SW 1271 (cell line): ENCODE results near the gene ICE1.
"Not testable (repeated sequence)": the region's sequence is repeated elsewhere in the genome, so short reads cannot be mapped to it uniquely, and the experiment has no call there.

Experiments used
- DNase-seq, 2 experiments: peaks; one replicate each; lab custom pipeline; 2025; lab: John Stamatoyannopoulos, UW

ICE1 gene

DNA sequence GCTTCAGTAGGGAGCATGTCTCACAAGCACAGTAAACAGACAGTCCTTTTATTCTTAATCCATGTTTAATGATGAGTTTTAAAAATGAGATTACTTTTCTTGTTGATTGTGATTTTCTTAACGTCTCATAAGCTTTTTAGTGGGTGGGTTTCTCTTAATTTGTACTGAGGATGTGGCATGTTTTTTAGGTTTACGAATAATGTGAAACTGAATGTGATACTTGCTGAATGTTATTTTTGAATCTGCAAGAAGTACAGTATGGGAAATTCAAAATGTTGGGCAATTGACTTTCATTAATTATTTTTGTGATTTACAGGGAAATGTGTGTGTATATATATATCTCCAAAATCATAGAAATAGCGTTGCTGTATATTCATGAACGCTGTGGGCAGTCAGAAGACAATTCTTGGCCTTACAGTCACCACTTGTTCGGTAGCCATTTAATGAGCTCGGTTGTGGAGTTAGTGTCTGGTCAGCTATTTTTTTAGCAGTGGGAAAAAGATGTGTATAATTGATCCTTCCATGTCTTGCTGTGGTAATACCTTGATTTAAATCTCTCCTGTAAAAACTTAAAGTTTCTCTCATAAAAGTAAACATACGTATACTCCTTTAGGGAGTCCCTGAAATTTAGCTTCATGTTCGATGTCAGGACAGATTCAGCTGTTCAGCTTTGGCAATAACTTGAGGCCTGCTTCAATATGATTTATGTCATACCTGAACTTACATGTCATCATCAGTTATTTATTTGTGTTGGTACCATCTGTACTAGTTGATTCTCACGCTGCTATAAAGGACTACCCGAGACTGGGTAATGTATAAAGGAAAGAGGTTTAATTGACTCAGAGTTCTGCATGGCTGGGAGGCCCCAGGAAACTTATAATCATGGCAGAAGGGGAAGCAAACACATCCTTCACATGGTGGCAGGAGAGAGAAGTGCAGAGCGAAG is 15.0 kb downstream of the ICE1 start:
- DNase-seq = no peak

DNA sequence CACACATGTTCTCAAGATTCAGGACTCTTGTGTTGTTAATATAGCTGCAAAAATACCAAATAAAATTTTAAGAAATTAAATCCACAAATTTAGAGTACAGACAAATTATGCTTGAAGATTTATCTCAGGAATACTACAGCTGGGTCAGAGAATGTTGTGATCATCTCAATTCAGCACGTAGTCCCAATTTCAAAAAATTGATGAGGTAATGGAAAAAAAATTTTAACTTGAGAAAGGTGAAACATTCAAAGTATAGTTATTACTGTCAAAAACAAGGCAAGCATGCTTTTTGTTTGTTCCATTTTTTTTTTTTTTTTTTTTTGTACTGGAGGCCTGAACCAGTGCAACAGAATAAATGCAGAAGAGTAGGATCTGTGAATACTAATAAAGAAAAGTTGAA is 29.4 kb downstream of the ICE1 start:
- no peak for DNase-seq

DNA sequence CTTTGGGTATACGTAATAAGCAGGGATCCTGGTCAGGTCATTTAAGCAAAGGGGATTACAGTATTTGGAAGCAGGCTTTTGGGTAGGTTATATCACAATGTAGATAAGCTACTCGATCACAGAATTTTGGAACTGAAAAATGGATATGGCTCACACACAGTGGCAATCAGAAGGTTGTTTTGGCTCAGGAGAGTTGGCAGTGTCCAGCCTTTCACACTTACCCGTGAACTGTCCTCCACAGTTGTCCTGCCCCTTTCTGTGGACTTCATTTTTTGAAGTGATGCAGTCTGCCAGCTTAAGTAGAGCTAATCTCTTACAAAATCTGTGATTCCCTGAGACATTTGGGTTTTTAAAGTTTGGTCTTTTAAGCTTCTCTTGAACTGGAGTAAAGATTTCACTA is 30.7 kb downstream of the ICE1 start:
- no peak for DNase-seq

DNA sequence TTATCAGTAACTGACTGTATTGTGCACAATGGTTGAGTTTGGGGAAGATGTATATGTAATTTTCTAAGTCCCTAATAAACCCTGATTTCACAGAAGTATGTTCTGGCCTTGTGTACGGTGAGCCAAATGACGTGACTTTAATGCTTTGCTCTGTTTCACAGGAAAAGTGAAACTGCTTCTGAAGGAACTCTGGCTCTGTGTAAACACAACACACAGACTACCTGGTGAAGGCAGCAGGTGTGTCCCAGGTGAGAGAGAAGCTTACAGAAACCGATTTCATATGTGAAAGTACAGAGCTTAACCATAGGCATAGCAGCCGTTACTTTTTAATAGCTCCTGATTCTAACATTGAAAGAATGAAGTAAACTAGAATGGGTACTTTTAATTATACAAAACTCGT is 31.9 kb downstream of the ICE1 start:
- DNase-seq = no peak

DNA sequence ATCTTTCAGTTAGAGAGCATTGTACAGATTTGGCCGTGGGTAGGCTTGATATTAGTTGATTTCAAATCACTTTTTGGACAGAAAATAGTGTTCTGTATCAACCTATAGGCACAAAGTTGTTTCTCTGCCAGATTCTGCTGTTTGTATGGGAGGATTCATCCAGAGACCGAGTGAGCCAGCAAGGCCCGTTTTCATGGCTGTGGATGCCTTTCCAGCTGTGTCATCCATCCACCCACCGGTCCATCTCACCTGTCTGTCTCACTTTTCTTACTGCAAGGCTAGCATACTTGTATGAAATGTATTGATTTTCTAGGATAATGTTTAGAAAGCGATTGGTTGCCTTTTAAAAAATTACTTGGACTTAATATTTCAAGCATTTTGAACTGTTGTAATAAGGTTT is 34.4 kb downstream of the ICE1 start:
- no peak for DNase-seq

DNA sequence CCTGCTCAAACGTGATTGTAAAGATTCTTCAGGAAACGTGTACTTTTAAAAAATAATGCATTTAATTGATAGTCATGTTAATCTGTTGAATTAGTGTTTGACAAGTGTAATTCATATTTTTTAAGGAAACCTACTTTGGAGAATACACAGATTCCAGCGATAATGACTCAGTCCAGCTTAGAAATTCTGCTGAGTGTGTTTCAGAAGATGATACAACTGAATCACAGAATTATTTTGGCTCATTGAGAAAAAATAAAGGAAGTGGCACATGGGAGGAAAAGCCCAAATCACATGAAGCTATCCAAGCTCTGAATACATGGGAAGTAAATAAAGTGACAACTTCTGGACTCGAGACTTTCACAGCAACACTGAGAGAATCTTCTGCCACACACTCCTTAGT is 37.8 kb downstream of the ICE1 start:
- DNase-seq = no peak

DNA sequence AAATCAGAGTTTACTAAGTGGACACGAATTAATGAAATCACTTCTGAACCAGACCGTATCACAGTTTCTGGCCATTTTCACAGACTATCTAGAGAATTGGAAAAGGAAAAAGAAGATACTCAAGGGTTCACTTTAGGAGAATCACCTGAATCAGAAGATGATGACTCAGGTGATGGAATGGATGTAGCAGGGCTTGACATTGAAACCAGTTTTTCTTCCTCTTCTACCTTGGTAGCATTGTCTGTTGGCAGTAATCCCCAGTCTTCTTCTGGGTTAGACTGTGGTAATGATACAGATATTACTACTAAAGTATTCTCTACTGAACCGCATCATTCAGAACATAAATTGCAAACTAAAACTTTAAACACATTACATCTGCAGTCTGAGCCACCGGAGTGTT is 38.5 kb downstream of the ICE1 start:
- no peak for DNase-seq

DNA sequence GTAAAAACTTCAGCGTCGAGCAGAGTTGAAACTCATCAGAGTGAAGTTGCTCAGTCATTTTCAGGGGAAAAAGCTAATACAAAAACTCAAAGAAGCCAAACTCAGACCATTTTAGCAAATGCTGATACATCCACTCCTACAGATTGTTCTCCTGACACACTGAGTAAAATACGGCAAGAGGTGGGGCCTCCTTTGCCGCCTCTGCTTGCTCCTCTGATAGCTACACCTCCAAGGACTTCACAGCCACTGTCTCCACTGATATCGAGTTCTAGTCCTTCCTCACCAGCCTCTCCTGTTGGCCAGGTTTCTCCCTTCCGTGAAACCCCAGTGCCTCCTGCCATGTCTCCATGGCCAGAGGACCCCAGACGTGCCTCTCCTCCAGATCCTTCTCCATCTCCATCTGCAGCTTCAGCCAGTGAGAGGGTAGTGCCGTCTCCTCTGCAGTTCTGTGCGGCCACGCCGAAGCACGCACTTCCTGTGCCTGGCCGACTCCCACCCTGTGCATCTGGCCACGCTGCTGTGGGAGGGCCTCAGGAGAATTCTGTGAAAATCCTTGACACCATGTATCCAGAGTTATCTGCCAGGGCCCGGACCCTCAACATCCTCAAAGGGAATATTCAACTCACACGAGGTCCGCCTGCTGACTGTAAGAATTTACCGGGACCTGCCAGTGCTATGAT is 41.7 kb downstream of the ICE1 start:
- no peak for DNase-seq

DNA sequence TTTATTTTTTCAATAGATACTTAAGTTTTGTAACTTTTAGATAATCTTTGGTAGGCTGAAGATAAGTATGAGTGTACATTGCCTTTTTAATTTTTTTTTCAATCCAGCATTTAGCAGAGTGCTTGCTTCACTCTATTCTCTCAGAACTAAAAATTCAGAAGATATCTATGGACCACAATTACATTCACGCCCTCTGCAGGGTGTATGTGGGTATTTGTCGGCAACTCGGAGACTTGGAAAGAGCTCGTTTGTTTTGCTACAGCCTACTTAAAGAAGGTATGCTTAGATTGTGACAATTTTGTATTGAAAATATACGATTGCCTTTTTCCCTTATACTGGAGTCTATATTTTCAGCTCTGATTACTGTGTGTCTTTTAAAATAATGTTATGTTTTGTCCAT is 43.8 kb downstream of the ICE1 start:
- DNase-seq = no peak

DNA sequence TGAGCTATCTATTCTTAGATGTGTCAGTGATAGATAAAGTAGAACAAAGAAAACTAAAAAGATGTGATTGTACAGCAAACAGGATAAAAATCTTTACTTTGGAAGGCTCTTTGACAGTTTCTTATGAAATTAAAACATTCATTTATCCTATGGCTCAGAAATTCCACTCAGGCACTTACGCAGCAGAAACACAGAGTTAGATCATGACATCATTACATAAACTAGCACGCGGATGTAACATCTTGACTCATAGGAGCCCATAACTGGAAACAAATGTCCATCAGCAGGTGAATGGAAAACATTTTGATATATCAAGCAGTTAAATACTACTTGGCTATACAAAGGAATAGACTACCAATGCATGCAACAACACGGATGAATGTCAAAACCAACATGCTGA is 45.3 kb downstream of the ICE1 start:
- no peak for DNase-seq

DNA sequence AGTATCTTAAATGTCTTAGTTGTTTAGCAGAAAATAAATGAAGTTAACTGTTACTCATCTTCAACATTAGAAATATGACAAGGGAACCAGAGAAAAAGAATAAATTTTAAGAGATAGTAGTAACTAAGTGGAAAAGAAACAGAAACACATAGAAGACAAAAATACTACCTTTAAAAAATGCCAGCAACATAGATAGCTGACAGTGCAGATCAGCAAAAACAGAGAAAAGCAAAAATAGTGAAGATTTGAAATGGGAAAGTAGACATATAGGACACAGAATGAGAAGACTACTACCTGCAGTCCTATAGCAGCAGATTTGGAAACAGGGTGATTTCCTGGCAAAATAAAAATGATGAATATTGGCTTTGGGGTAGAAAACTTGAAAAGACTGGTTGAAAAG is 48.5 kb downstream of the ICE1 start:
- DNase-seq = no peak

DNA sequence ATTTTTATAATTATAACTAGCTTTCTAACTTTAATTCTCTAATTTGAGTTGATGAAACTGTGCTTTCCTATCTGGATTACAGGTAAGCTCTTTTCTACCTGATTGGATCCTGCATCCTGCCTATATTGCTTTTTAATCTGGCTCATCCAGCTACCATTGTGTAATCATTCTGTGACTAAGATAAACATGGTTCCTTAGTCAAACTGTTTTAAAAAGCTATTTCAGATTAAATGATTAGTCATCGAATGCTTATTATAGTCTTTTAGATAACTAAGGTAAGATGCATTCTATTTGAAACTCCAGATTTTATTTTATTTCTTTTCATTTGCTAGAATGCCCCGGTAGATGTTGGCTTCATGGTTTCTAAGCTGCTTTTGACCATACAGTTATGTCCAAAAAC is 50.7 kb downstream of the ICE1 start:
- DNase-seq = no peak

DNA sequence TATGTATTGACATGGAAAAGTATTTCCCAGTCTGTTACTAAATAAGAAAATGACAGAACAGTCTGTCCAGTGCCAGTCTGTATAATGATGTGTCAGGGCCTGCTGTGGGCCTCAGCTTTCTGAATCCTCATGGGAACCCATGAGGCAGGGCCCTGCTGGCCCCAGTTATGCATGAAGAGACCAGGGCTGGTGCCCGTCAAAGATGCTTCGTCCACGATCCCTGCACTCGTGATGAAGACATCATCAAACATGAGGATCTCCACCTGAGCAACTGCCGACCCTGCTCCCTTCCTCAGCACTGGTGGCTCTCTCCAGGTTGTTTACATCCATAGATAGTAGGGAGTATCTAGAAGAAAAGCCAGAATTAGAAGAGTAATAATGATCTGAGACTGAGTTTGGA is 52.5 kb downstream of the ICE1 start:
- DNase-seq = no peak

DNA sequence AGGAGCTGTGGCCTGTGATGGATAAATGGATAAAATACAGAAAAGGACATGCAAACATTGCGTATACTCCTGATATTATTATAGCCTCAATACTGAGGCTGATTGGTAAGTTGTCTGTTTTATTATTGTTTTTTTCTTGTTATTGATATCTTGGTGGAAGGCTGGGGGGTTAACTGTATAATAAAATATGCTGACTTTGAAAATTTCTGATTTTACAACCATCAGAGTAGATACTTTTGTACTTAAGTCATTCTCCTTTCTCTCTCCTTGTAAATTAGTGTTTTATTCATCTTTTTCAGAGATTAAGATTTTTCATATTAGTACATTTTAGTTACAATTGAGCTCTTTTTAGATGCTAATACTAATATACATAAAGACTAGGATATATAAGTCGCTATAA is 53.5 kb downstream of the ICE1 start:
- DNase-seq = no peak

DNA sequence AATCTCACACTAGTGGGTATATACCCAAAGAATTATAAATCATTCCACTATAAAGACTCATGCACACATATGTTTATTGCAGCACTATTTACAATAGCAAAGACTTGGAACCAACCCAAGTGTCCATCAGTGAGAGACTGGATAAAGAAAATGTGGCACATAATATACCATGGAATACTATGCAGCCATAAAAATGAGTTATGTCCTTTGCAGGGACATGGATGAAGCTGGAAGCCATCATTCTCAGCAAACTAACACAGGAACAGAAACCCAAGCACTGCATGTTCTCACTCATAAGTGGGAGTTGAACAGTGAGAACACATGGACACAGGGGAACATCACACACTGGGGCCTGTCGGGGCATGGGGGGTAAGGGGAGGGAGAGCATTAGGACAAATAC is 57.1 kb downstream of the ICE1 start:
- DNase-seq = not testable (repeated sequence)

DNA sequence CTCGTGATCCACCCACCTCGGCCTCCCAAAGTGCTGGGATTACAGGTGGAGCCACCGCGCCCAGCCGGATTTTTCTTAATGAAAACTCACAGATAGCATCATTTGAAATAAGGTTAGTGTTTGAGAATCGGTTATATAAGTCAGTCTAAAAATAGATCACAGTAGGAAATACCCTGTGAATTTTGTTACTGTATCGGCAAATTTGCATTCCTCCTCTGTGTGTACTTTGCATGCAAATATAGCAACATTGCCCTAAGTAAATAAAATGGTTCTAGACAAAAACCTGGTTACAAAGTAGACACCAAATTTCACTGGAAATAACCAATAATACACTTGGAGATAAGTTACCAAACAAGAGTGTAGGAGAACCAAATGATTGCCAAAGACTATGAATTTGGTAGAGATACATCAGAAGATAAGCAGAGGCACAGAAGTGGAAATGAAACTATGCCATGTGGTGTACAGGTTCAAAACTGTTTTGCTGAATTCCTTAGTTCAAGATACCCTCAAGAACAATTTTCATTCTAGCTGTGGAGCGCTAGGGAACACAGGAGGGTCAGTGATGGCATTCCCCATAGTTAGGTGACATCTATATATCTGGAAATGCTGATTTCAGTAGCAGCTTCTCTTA is 58.1 kb downstream of the ICE1 start:
- DNase-seq = no peak

DNA sequence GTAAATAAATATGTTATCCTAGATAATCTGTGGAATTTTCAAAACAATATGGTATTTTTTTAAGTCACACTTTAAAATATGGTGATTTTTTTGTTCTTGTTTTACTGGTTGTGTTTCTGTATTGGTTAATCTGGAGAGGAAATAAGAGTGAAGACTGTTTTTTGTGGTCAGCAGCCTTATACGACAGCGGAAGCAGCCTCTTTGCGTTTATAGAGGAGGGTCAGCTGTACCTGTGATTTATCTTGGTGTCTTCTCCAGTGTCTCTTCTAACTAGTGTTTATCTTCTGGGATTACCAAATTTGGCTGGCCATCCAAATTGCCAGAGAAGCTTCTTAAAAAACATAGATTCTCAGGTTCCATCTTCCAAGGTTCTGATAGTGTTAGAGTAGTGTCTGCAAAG is 58.7 kb downstream of the ICE1 start:
- DNase-seq = no peak

DNA sequence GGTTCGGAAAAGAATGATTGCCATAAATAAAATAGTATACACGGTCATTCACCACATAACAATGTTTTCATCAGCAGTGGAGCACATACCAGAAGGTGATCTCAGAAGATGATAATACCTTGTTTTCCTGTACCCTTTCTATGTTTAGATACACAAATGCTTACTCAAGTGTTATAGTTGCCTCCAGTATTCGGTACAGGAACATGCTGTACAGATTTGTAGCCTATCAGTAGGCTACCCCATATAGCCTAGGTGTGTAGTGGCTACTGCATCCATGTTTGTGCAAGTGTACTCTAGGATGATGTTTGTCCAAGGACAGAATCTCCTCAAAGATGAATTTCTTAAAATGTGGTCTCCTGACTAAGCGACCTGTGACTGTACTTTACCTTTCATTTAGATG is 59.2 kb downstream of the ICE1 start:
- no peak for DNase-seq

DNA sequence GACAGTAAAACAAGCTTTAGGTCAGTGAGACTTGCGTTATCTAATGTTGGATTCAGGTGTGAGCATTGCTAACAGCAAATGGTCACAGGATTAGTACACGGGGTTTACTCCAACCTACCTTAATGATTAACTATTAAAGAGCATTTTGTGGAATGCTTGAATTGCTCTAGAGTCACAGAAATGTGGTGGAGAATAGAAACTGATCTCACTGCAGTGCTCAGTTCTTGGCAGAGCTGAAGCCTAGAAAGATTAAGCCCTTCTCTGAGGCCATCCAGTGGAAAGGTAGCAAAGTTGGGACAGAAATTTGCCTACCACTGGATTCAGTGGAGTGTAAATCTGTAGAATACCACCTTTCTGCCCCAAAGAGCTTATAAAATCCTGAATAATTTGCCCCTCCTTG is 60.9 kb downstream of the ICE1 start:
- no peak for DNase-seq

DNA sequence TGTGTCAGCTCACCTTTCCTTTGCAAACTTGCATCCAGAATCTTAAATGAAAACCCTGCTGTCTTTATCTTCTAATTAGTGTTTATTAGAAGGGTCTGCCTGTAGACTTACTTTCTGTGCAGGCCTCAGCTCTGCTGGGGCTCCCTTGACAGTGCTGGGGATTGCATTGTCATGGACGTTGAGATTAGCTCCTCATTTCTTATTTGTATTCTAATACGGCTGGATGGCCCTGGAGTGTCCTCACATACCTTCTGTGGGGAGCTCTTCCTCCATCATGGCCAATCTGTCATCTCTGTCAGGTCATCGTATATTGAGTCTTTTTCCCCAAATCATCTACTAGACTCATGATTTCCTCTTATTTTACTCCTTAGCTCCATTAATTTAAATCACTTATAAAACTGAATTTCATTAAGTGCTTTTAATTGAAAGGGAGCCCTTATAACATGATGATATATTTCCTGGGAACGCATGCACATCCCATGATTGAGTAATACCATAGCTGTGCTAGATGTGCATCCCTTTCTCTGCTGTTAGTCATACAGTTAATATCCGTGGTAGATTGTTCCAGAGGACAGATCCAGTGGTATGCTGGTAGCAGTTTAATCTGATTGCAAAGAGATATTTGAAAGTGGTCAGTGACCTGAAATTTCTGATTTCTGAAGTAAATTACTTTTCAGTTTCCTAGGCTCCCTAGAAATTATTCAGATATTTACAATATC is 61.6 kb downstream of the ICE1 start:
- DNase-seq = no peak

DNA sequence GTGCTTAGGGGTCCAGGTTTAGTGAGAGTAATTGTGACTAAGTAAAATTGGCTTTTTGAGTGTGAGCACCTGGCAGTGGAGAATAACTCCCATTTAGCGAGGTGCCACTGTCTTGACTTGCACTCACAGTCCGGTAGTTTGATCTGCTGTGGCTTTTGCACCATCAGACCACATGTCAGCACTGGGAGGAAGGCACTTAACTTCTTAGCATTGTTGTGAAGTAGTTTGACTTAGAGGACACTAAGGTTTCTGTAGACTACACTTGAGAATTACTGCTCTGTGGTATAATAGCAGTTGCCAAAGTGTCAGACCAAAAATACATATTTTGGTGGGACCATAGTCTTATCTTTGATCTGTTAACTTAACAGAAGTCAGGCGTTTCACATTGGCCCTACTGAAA is 63.6 kb downstream of the ICE1 start:
- no peak for DNase-seq

DNA sequence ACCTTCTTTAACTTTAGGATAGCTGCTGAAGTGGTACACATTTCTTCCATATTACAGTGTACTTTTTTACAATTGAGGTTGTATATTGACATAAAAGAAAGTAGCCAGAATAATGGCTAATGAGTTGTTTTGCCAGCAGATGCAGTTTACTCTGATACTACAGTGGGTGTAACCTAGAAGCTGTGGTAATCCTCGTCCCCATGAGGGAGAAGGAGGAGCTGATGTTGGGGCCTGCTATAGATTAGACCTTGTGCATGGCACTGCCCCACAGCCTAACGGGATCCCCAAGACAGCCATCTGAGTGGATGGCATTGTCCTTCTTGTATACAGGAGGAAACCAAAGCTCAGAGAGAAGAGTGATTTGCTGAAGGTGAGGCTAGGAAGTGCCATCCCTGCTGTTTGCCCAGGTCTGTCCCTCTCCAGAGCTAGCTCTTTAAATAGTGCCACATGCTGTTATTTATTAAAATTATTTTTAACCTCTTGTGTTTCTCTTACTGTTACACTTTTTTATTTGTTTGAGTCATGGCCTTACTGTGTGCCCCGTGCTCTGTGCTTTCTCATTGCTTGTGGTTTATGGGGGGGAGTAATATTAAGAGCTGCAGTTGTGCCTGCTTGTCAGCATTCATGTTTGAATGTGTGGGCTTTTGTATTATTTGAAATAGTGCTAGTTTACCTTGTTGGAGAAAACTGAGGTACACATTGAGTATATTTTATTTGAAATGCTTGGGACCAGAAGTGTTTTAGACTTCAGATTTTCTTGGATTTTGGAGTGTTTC is 65.3 kb downstream of the ICE1 start:
- no peak for DNase-seq
